ENCODE results near the gene NDRG4.

The NDRG4 gene

DNA sequence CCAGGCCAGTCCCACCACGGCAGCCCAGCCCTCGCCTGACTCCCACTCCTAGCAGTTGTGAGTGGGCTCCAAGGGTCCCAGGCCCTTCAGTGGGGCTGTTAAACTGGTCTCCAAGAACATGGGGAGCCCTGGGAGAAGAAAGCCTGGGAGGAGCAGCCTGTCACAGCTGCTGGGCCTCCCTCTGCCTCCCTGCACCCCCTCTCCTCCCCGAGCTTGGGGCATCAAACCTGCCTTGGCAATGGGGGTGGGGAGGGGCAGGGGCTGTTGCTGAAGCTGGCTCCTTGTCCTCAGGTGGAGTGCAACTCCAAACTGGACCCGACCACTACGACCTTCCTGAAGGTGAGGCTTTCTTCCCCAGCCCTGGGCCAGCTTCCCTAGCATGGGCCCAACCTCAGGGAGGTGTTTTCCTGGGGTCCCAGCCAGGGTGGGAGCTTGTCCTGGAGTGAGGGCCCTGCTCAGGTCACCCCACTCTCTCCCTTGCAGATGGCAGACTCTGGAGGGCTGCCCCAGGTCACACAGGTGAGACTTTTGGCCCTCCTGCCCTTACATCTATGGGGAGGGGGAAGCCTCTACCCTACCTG, 8.8 kb downstream of the NDRG4 start:
- peaks cover 7 to 19% (median 12%) of the 10 kb centered on the region in 10 experiments; a peak in 16 of 20 replicates for H3K4me1 ChIP-seq
- no peaks in the 10 kb centered on the region for H3K27me3 ChIP-seq
- no peaks in the 10 kb centered on the region for H3K9me3 ChIP-seq (replicated peaks in 1 of 11)
- H4K20me1 ChIP-seq: peaks cover 0 to 16% (median 0%) of the 10 kb centered on the region in 11 experiments; a peak in 4 of 22 replicates
- H3K36me3 ChIP-seq: peaks cover 0 to 4% (median 0%) of the 10 kb centered on the region in 11 experiments; a peak in 1 of 22 replicates
- H3K27ac ChIP-seq: no peak overlapping the region; a peak in 1 of 22 replicates
- TF ChIP-seq Cebpa-rat (IDR thresholded peaks at IDR 0.05): no peak
- no peak overlapping the region for H3K4me2 ChIP-seq
- H3K9ac ChIP-seq: no peak overlapping the region
- no peak overlapping the region for H3K4me3 ChIP-seq

DNA sequence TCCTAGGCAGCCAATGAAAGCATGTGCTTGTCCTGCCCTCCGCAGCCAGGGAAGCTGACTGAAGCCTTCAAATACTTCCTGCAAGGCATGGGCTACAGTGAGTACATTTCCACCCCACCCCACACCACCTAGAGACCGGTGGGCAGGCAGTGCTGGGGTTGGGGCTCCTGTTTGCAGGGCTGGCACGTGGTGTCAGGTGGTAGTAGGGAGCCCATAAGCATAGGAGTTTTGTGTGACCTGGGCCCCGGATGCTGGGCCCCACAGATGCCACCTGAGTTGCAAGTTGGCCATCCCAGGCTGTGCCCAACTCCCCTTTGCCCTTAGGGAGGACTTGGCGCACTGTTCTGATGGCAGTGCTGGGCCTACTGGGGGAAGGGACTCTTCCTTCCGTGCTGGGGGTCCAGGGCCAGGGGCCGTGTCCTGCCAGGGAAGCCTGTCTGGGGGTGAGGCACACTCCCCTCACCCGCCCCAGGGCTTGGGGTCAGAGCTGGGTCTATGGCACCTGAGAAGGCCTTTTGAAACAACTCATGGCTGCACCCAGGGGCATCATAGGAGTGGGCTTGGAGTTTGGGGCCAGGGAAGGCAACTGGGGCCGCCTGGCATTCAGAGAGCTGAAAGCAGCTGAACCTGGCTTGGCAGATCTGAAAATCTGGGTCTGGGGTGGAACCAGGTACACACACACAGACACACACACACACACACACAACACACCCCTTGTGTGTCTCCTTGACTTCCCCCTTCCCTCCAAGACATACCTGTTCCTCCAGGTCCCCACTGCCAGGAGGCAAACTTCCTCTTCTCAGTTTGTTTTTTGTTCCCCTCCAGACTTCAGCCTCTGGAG, 9.5 kb downstream of the NDRG4 start:
- Histone ChIP-seq H3K9ac (no peak overlapping the region), H3K4me3 (no peak overlapping the region), H4K20me1 (peaks cover 0 to 16% (median 0%) of the 10 kb centered on the region in 11 experiments; a peak in 4 of 22 replicates), H3K4me1 (peaks cover 10 to 21% (median 14%) of the 10 kb centered on the region in 10 experiments; a peak in 17 of 20 replicates), H3K27ac (no peak overlapping the region; a peak in 1 of 22 replicates), H3K36me3 (peaks cover 0 to 4% (median 0%) of the 10 kb centered on the region in 11 experiments; a peak in 1 of 22 replicates), H3K4me2 (no peak overlapping the region), H3K27me3 (no peaks in the 10 kb centered on the region), H3K9me3 (replicated peaks in 1 of 11) (no peaks in the 10 kb centered on the region)
- TF ChIP-seq Cebpa-rat (IDR thresholded peaks at IDR 0.05): no peak

DNA sequence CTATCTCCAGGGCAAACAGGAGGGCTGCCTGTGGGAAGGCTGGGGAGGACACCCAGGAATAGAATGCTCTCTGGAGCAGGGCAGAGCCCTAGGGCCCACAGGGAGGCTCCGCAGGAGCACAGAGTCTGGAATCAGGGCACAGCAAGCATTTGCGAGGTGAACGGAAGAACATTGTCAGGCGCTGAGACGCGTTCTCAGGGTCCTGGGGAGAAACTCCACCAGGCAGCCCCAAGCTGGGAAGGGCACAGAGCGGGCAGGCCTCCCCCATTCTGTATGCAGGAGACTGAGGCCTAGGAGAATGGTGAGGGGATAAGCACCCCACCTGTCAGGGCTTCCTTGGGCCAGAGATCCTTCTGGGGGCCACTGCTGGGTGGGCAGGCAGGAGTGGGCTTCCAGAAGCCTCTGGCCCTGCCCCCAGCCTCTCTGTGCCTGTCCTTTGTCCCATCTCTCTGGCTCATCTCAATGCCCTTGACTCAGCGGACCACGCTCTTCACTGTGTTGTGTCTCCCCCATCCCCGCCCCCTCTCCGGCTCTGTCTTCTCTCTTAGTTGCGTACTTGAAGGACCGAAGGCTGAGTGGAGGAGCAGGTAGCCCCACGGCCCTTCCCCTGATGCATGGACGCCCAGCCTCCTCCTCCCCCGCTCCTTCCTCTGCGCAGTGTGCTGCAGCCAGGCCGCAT, 10.3 kb downstream of the NDRG4 start:
- no peaks in the 10 kb centered on the region for H3K27me3 ChIP-seq
- no peak for TF ChIP-seq Cebpa-rat (IDR thresholded peaks at IDR 0.05)
- H3K36me3 ChIP-seq: peaks cover 0 to 4% (median 0%) of the 10 kb centered on the region in 11 experiments; a peak in 1 of 22 replicates
- H3K9ac ChIP-seq: no peak overlapping the region; a peak in 1 of 22 replicates
- H3K9me3 ChIP-seq (replicated peaks in 1 of 11): no peaks in the 10 kb centered on the region
- no peak overlapping the region for H3K4me2 ChIP-seq
- H3K27ac ChIP-seq: no peak overlapping the region
- H4K20me1 ChIP-seq: peaks cover 0 to 16% (median 0%) of the 10 kb centered on the region in 11 experiments; a peak in 4 of 22 replicates
- H3K4me3 ChIP-seq: no peak overlapping the region
- H3K4me1 ChIP-seq: peaks cover 17 to 28% (median 20%) of the 10 kb centered on the region in 10 experiments; a peak in 19 of 20 replicates

DNA sequence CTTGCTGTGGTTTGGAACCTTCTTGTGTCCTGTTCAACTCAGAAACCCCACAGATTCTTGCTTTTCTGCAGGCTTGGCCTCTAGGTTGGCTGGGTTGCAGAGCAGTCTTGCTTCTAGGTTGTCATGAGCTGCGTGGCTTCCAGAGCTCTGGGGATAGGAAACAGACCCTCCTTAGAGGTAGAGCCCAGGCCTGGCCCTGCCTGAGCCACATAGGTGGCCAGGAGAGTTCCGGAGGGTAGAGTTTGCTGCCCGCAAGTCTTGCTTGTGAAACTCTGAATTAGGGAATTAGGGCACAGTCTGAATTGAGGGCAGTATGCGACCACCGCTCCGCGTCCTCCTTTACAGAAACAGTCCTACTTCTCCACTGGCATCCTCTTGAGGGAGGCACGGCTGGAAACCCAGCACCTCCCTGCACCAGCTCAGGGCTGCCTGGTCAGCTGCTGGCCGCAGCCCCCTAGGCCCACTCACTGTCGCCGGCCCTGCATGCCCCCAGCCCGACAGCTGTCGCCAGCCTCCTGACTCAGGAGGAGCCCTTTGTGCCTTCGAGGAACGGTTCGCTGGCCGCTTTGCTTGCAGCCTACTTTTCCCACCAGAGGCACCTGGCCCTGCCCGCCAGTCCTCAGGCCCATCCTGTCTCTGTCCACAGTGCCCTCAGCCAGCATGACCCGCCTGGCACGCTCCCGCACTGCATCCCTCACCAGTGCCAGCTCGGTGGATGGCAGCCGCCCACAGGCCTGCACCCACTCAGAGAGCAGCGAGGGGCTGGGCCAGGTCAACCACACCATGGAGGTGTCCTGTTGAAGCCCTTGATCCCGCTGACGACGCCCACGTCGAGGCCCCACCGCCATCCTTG, 11.1 kb downstream of the NDRG4 start:
- H3K9ac ChIP-seq: no peak overlapping the region
- no peak for TF ChIP-seq Cebpa-rat (IDR thresholded peaks at IDR 0.05)

DNA sequence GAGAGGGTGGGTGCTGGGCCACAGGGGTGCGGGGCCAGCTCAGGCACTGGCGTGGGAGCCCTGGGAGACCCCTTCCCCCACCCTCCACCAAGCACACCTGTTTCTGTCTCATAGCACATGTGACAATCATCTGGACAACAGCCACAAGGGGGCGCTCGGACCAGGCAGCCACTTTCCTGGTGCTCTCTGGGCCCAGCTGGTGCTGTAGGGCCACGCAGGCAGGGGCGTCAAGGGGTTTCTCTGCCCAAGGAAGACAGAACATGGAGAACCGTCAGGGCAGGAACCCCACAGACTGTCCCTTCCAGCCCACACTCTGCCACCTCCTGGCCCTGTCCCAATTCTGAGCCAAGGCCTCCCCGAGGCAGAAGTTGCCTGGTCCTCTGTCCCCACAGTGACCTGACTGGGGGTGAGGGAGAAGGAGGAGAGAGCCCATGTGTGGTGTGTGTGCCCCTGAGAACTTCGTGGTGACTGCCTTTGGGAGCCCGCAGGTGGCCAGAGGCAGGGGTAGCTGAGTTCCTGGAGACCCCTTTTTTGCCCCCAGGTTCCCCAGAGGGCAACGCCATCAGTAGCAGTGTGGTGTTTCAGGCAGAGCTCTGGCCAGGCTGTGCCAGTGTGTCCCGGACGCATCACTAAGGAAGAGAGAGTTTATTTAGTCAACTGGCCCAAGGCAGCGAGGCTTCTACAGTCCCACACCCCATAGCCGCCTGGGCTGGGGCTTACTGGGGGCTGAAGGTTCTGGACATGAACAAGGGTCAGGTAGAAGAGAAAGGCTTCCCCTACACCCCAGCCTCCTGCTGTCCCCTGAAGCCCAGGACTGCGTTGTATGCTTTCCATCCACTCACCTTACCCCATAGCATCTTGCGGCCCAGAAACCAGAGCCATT, 12.2 kb downstream of the NDRG4 start:
- no peaks in the 10 kb centered on the region for H3K27me3 ChIP-seq
- H3K4me1 ChIP-seq: peaks cover 21 to 35% (median 27%) of the 10 kb centered on the region in 10 experiments
- 0 out of 22 replicates have a peak overlapping the region, but pooled peaks of 1 of the 11 experiments have one; percentile 14 for H3K4me2 ChIP-seq
- H3K9ac ChIP-seq: no peak overlapping the region
- H3K9me3 ChIP-seq (replicated peaks in 1 of 11): no peaks in the 10 kb centered on the region
- H4K20me1 ChIP-seq: peaks cover 11 to 28% (median 12%) of the 10 kb centered on the region in 11 experiments; a peak in 21 of 22 replicates
- peak overlapping the region in 1 of 11 experiments; percentile 11; a peak in 2 of 22 replicates for H3K27ac ChIP-seq
- H3K4me3 ChIP-seq: no peak overlapping the region
- peaks cover 4 to 15% (median 10%) of the 10 kb centered on the region in 11 experiments; a peak in 19 of 22 replicates for H3K36me3 ChIP-seq
- no peak for TF ChIP-seq Cebpa-rat (IDR thresholded peaks at IDR 0.05)

More for the DNA sequence above, 11.1 kb downstream of the NDRG4 start:
- Histone ChIP-seq H3K4me2 (no peak overlapping the region), H4K20me1 (peaks cover 0 to 17% (median 0%) of the 10 kb centered on the region in 11 experiments; a peak in 7 of 22 replicates), H3K27me3 (no peaks in the 10 kb centered on the region), H3K9me3 (replicated peaks in 1 of 11) (no peaks in the 10 kb centered on the region), H3K27ac (no peak overlapping the region), H3K36me3 (peaks cover 0 to 4% (median 0%) of the 10 kb centered on the region in 11 experiments; a peak in 1 of 22 replicates), H3K4me3 (no peak overlapping the region), H3K4me1 (peaks cover 17 to 29% (median 20%) of the 10 kb centered on the region in 10 experiments; a peak in 19 of 20 replicates)

DNA sequence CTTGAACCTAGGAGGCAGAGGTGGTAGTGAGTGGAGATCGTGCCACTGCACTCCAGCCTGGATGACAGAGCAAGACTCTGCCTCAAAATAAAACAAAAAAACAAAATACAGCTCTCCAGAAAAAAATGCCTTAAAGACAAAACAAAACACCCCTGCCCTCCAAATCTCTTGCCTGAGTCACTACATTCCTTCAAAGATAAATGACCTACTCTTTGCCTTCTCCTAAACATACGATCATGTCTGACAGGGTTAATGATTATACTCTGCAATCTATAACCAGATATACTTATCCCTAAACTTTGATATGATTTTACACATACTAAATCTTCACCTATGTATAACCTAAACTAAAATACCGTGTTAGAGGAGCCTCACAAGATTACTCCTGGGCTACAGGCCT, 13.9 kb downstream of the NDRG4 start:
- Histone ChIP-seq H3K4me1 (peaks cover 17 to 36% (median 26%) of the 10 kb centered on the region in 10 experiments), H3K27me3 (no peaks in the 10 kb centered on the region), H3K36me3 (peaks cover 21 to 32% (median 26%) of the 10 kb centered on the region in 11 experiments), H3K27ac (no peak overlapping the region), H3K9ac (peak overlapping the region in 1 of 11 experiments; percentile 26; a peak in 1 of 22 replicates), H3K9me3 (replicated peaks in 1 of 11) (no peaks in the 10 kb centered on the region), H3K4me3 (no peak overlapping the region), H4K20me1 (peaks cover 28 to 45% (median 29%) of the 10 kb centered on the region in 11 experiments; a peak in 21 of 22 replicates), H3K4me2 (no peak overlapping the region; a peak in 3 of 22 replicates)
- TF ChIP-seq Cebpa-rat (IDR thresholded peaks at IDR 0.05): no peak

GRCh38 chr16:58515125-58515870, 15.4 kb downstream of the NDRG4 start, which contains the start of gene SETD6:
TSS of gene SETD6 (plus strand) at chr16:58515517. CDS start at chr16:58515538, 21 bp downstream.
- H4K20me1 ChIP-seq: peaks cover 32 to 55% (median 43%) of the 10 kb centered on the region in 11 experiments; a peak in 21 of 22 replicates
- peak within 1 kb of the TSS; percentile 21 to 81 (median 74); a peak in 21 of 22 replicates for H3K27ac ChIP-seq
- no peaks in the 10 kb centered on the region for H3K9me3 ChIP-seq (replicated peaks in 1 of 11)
- peak within 1 kb of the TSS; percentile 90 to 99 (median 97) for H3K4me2 ChIP-seq
- H3K4me3 ChIP-seq: peak within 1 kb of the TSS; percentile 75 to 87 (median 80)
- peak within 1 kb of the TSS; percentile 73 to 86 (median 83) for H3K9ac ChIP-seq
- H3K27me3 ChIP-seq: no peaks in the 10 kb centered on the region
- TF ChIP-seq Cebpa-rat (IDR thresholded peaks at IDR 0.05): no peak
- H3K36me3 ChIP-seq: peaks cover 36 to 46% (median 40%) of the 10 kb centered on the region in 11 experiments
- peaks cover 17 to 36% (median 26%) of the 10 kb centered on the region in 10 experiments for H3K4me1 ChIP-seq
